HCT116 (cell line): ENCODE measurements around the gene ABCA8. TPM values are rescaled to one million over a fixed set of nuclear protein-coding genes. Genes with fewer than 3 reads are reported as not detected.

Source experiments
- ATAC-seq: fragments of 200-7000 bp; cut with Tn5 transposase; 2 replicates; pipeline ENCODE4 v1.9.1; 2020; ENCODE audit warnings: mild to moderate bottlenecking, moderate library complexity
- BruUV-seq: library from RNA; stranded (reverse); fragments of 400-500 nt; replicated peaks from 2 replicates; lab custom pipeline; 2021; lab: Mats Ljungman, UMichigan
- CTCF ChIA-PET: fragments of 300-600 bp; sonication (Branson Sonifier 250); formaldehyde crosslinking; loops from one replicate; lab custom pipeline; 2021; ENCODE audit warnings: antibody characterized with exemption; lab: Charles Lee
- POLR2A ChIA-PET: fragments of 300-600, 350-600 bp; sonication (Branson Sonifier 250); formaldehyde crosslinking; loops from one replicate; lab custom pipeline; 2021; ENCODE audit warnings: antibody characterized with exemption; lab: Charles Lee
- RAD21 ChIA-PET, 2 experiments: fragments of 300-600 bp; sonication (Branson Sonifier 250); formaldehyde crosslinking; loops; one replicate each; lab custom pipeline; 2023; ENCODE audit warnings: low total read pairs in 2 of 2; ENCODE audit not compliant: uncharacterized antibody in 2 of 2, unreplicated experiment in 2 of 2, low non-redundant PET in 1 of 2; lab: Charles Lee
- DNase-seq: peaks from one replicate; pipeline ENCODE4 v3.0.0-alpha.2; 2010; ENCODE audit warnings: low read depth, low spot score
- H2AFZ ChIP-seq: fragments of 200-600 bp; shearing (Covaris generic), sonication (generic); 2 replicates; pipeline ENCODE4 v1.6.1; 2017; ENCODE audit warnings: low read depth, mixed run types, mixed read lengths, antibody characterized with exemption, low read length; ENCODE audit not compliant: poor library complexity, severe bottlenecking
- H3K27ac ChIP-seq: 2 replicates; pipeline ENCODE4 v1.5.1; 2012; ENCODE audit warnings: low read depth, low read length
- H3K27me3 ChIP-seq: fragments of 200-600 bp; sonication (generic); 2 replicates; pipeline ENCODE4 v1.6.1; 2016; ENCODE audit warnings: mixed run types, low read length, mixed read lengths; ENCODE audit not compliant: insufficient read depth
- H3K36me3 ChIP-seq, 2 experiments: fragments of 200-500 bp in 1 of 2; fragments of 200-600 bp in 1 of 2; sonication (Bioruptor generic) in 1 of 2; sonication (generic) in 1 of 2; 2 replicates each; pipeline versions ENCODE4 v1.5.1 to v1.6.1; 2014 to 2016; ENCODE audit warnings: low read length in 2 of 2, inconsistent platforms in 1 of 2, mixed read lengths in 1 of 2, mixed run types in 1 of 2; ENCODE audit not compliant: insufficient read depth in 2 of 2, control insufficient read depth in 1 of 2
- H3K4me1 ChIP-seq, 2 experiments: fragments of 200-600 bp in 1 of 2; sonication (generic) in 1 of 2; 2 replicates each; pipeline versions ENCODE4 v1.5.1 to v1.6.1; 2012 to 2017; ENCODE audit warnings: low read length in 2 of 2, inconsistent platforms in 1 of 2, mild to moderate bottlenecking in 1 of 2, mixed read lengths in 1 of 2, mixed run types in 1 of 2, moderate library complexity in 1 of 2; ENCODE audit not compliant: insufficient read depth in 2 of 2, control insufficient read depth in 1 of 2
- H3K4me2 ChIP-seq: fragments of 200-600 bp; sonication (generic); 2 replicates; pipeline ENCODE4 v1.6.1; 2017; ENCODE audit warnings: mixed run types, low read length, mixed read lengths
- H3K4me3 ChIP-seq, 2 experiments: fragments of 200-600 bp in 1 of 2; sonication (generic) in 1 of 2; replicated peaks in 1 of 2; 2 replicates each; pipeline ENCODE4 v1.5.1; 2011 to 2016; ENCODE audit warnings: low read length in 2 of 2, control low read depth in 1 of 2, low read depth in 1 of 2, mild to moderate bottlenecking in 1 of 2, mixed read lengths in 1 of 2, mixed run types in 1 of 2
- H3K79me2 ChIP-seq: fragments of 200-600 bp; sonication (generic); 2 replicates; pipeline ENCODE4 v1.6.1; 2017; ENCODE audit warnings: mild to moderate bottlenecking, mixed run types, low read length, moderate library complexity, mixed read lengths; ENCODE audit not compliant: insufficient read depth
- H3K9ac ChIP-seq: fragments of 200-600 bp; sonication (generic); 2 replicates; pipeline ENCODE4 v1.6.1; 2016; ENCODE audit warnings: low read length, mixed read lengths
- H3K9me2 ChIP-seq: fragments of 200-600 bp; sonication (generic), shearing (Covaris generic); 2 replicates; pipeline ENCODE4 v1.6.1; 2017; ENCODE audit warnings: mixed run types, mild to moderate bottlenecking, moderate library complexity; ENCODE audit not compliant: insufficient read depth
- H3K9me3 ChIP-seq, 2 experiments: fragments of 200-500 bp in 1 of 2; fragments of 200-600 bp in 1 of 2; sonication (Bioruptor generic) in 1 of 2; sonication (generic) in 1 of 2; 2 replicates each; pipeline ENCODE4 v1.6.1; 2014 to 2017; ENCODE audit warnings: low read length in 2 of 2, mixed read lengths in 2 of 2, inconsistent platforms in 1 of 2, low read depth in 1 of 2, mild to moderate bottlenecking in 1 of 2, mixed run types in 1 of 2, moderate library complexity in 1 of 2; ENCODE audit not compliant: control insufficient read depth in 1 of 2, insufficient read depth in 1 of 2
- H4K20me1 ChIP-seq: fragments of 200-600 bp; sonication (generic), shearing (Covaris generic); 2 replicates; pipeline ENCODE4 v1.6.1; 2017; ENCODE audit warnings: mixed run types, mild to moderate bottlenecking, moderate library complexity; ENCODE audit not compliant: insufficient read depth
- CBX3 ChIP-seq: IDR thresholded peaks from 2 replicates; pipeline ENCODE4 v1.6.1; 2012; ENCODE audit warnings: low read depth
- CEBPB ChIP-seq: IDR thresholded peaks from 2 replicates; pipeline ENCODE4 v1.6.1; 2012; ENCODE audit warnings: low read depth
- EZH2 ChIP-seq: fragments of 200-600 bp; sonication (generic); IDR thresholded peaks from 2 replicates; pipeline ENCODE4 v1.6.1; 2017; ENCODE audit warnings: antibody characterized with exemption, mixed run types
- EZH2phosphoT487 ChIP-seq: fragments of 200-600 bp; IDR thresholded peaks from 2 replicates; pipeline ENCODE4 v1.6.1; 2018; ENCODE audit warnings: antibody characterized with exemption, borderline replicate concordance
- POLR2AphosphoS5 ChIP-seq: IDR thresholded peaks from 2 replicates; pipeline ENCODE4 v1.6.1; 2011; ENCODE audit warnings: mild to moderate bottlenecking, low read depth, low read length, moderate library complexity
- RAD21 ChIP-seq: IDR thresholded peaks from 2 replicates; pipeline ENCODE4 v1.6.1; 2012; ENCODE audit warnings: low read depth, mild to moderate bottlenecking
- SIN3A ChIP-seq: IDR thresholded peaks from 2 replicates; pipeline ENCODE4 v1.6.1; 2012; ENCODE audit warnings: low read depth
- SP1 ChIP-seq: IDR thresholded peaks from 2 replicates; pipeline ENCODE4 v1.6.1; 2012; ENCODE audit warnings: low read depth
- ZBTB33 ChIP-seq: IDR thresholded peaks from 2 replicates; pipeline ENCODE4 v1.6.1; 2011; ENCODE audit warnings: mild to moderate bottlenecking, low read length, moderate library complexity; ENCODE audit not compliant: insufficient replicate concordance; ENCODE audit errors: extremely low read depth
- ZFX ChIP-seq: fragments of 450-650 bp; IDR thresholded peaks from 2 replicates; pipeline ENCODE4 v1.6.1; 2017
- intact Hi-C: fragments of 100-400 bp; cut with micrococcal nuclease; formaldehyde crosslinking; loops from 2 replicates; pipeline ENCODE4 v1.10.0; 2022
- total RNA-seq: library from RNA; stranded (reverse); gene quantifications from one replicate; pipeline ENCODE4 v1.2.1, GENCODE V29; 2021; ENCODE audit not compliant: unreplicated experiment
- TF ChIP-seq, protein P1 (sequence below): IDR thresholded peaks from 2 replicates; pipeline ENCODE4 v1.6.1; 2012

Gene ABCA8
- total RNA-seq, 1 experiment from 2014 or later, result 0.44 TPM

DNA sequence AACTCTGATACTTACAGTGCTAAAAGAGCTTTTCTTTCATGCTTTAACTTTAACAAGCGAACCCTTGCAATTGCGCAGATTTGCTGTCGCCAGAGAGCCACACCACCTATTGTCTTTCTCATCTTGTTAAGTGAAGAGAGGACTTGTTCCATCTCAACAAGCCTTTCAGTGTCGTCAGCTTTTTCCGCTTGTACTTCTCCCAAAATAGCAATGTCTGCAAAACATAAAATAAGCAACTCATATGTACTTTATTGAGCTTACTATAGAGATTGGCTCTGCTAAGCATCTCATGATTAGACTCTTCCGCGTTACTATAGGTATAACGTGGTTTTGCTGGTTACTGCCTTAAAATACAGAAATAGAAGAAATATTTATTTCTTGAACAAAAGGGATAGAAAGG is 51.9 kb downstream of the ABCA8 start:
- intact Hi-C loops, result no loop called here
- Histone ChIP-seq H3K9ac (no peak overlapping the region), H4K20me1 (no peaks in the 10 kb centered on the region), H3K4me3 (no peak overlapping the region), H3K79me2 (no peaks in the 10 kb centered on the region), H3K27ac (no peak overlapping the region), H3K9me3 (no peaks in the 10 kb centered on the region), H3K9me2 (no peaks in the 10 kb centered on the region), H3K36me3 (no peaks in the 10 kb centered on the region), H3K27me3 (no peaks in the 10 kb centered on the region), H2AFZ (no peak overlapping the region), H3K4me1 (peaks cover 0 to 4% of the 10 kb centered on the region in 2 experiments; a peak in 2 of 4 replicates), H3K4me2 (no peak overlapping the region)
- CTCF ChIA-PET, result interaction anchor here (1.3 kb wide), 1 partner anchor 131 kb away, joined by 3 read pairs; no protein-coding TSS in a partner anchor
- RAD21 ChIA-PET, result no interaction called here
- TF ChIP-seq EZH2 (no peak), CBX3 (no peak), RAD21 (no peak), SP1 (no peak), POLR2AphosphoS5 (no peak), ZBTB33 (no peak), SIN3A (no peak), CEBPB (no peak), ZFX (no peak), EZH2phosphoT487 (no peak)
- TF ChIP-seq, protein P1, sequence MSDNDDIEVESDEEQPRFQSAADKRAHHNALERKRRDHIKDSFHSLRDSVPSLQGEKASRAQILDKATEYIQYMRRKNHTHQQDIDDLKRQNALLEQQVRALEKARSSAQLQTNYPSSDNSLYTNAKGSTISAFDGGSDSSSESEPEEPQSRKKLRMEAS, result no peak
- POLR2A ChIA-PET, result no interaction called here
- DNase-seq (no peak), ATAC-seq (no peak)
- no TSS peak for BruUV-seq
